Measurements from ENCODE around the gene VRK1. TPM values are rescaled to one million over a fixed set of nuclear protein-coding genes. Genes with fewer than 3 reads are reported as not detected.

Gene VRK1
- total and polyA plus RNA-seq, 2 of the 8 experiments (the other 6 are each of a cell fraction or from before 2014, with no cell fraction given) = 24.2 to 64.8 TPM

GRCh38 chr14:96894966-96895365 lies 97.8 kb downstream of the VRK1 start (continued):
- TF ChIP-seq ATF2 (IDR thresholded peaks at IDR 0.05; ENCODE audit: low read length) (no peak), RXRA (IDR thresholded peaks at IDR 0.05; ENCODE audit: insufficient read depth, low read depth, low read length) (no peak), RAD21 (IDR thresholded peaks at IDR 0.05 in 1 of 2, conservative IDR thresholded peaks at IDR 0.05 in 1 of 2; ENCODE audit: low read depth in 2 of 2, low read length in 2 of 2) (no peak)

Data from H1 (cell line).